Neural progenitor cell (in vitro differentiated cells): Measurements from ENCODE around the gene OSTF1.

Experiments used
- EZH2phosphoT487 ChIP-seq: fragments of 200-600 bp; sonication (generic); IDR thresholded peaks from 2 replicates; pipeline ENCODE4 v1.6.1; 2017; ENCODE audit warnings: antibody characterized with exemption
- TF ChIP-seq, protein P1 (sequence below): fragments of 200-600 bp; sonication (generic); IDR thresholded peaks from 2 replicates; pipeline ENCODE4 v1.5.1; 2017; ENCODE audit warnings: antibody characterized with exemption, mild to moderate bottlenecking

DNA sequence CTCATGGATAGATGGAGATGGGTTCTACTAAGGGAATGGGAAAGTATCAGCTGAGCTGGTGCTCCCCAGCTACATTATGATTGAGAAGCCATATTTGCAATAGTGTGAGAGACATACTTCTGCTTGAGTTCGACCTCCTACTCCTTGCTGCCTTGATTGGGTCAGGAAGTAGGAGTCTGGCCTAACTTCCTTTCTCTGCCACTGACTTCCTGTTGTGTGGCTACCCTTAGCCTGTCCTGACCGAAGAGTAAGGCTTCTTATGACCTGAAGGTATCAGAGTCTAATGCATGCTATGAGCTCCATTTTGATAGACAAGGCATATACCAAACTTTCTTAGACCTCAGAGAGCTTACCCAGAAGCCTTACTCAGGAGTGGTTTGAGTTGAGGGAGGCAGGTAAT lies 53.9 kb downstream of the OSTF1 start:
- TF ChIP-seq, protein P1, sequence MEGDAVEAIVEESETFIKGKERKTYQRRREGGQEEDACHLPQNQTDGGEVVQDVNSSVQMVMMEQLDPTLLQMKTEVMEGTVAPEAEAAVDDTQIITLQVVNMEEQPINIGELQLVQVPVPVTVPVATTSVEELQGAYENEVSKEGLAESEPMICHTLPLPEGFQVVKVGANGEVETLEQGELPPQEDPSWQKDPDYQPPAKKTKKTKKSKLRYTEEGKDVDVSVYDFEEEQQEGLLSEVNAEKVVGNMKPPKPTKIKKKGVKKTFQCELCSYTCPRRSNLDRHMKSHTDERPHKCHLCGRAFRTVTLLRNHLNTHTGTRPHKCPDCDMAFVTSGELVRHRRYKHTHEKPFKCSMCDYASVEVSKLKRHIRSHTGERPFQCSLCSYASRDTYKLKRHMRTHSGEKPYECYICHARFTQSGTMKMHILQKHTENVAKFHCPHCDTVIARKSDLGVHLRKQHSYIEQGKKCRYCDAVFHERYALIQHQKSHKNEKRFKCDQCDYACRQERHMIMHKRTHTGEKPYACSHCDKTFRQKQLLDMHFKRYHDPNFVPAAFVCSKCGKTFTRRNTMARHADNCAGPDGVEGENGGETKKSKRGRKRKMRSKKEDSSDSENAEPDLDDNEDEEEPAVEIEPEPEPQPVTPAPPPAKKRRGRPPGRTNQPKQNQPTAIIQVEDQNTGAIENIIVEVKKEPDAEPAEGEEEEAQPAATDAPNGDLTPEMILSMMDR: no peak
- TF ChIP-seq EZH2phosphoT487: no peak
